ENCODE results near the gene DHPS.

DNA sequence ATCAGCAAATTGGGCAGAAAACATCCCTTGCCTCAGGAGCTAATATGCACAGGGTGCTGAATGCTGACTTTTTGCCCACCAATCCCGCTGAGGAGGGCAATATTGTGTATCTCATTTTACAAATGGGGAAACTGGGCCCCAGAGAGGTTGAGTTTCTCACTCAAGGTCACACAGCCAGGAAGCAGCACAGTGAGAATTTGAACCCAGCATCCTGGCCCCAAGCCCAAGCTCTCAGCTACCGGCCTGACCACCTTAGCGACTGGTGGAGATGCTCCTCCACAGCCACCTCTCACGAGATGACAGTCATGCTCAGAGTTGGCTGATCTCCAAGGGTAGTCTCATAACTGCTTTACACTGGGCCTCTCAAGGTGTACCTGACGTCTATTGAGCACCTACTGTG lies 11.3 kb upstream of the DHPS start:
- TF ChIP-seq EZH2phosphoT487 (IDR thresholded peaks at IDR 0.05) (no peak), EZH2 (IDR thresholded peaks at IDR 0.05) (no peak)
- TF ChIP-seq, protein P1, sequence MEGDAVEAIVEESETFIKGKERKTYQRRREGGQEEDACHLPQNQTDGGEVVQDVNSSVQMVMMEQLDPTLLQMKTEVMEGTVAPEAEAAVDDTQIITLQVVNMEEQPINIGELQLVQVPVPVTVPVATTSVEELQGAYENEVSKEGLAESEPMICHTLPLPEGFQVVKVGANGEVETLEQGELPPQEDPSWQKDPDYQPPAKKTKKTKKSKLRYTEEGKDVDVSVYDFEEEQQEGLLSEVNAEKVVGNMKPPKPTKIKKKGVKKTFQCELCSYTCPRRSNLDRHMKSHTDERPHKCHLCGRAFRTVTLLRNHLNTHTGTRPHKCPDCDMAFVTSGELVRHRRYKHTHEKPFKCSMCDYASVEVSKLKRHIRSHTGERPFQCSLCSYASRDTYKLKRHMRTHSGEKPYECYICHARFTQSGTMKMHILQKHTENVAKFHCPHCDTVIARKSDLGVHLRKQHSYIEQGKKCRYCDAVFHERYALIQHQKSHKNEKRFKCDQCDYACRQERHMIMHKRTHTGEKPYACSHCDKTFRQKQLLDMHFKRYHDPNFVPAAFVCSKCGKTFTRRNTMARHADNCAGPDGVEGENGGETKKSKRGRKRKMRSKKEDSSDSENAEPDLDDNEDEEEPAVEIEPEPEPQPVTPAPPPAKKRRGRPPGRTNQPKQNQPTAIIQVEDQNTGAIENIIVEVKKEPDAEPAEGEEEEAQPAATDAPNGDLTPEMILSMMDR (IDR thresholded peaks at IDR 0.05): no peak
